Measurements from ENCODE around the gene ZFAND6.

DNA sequence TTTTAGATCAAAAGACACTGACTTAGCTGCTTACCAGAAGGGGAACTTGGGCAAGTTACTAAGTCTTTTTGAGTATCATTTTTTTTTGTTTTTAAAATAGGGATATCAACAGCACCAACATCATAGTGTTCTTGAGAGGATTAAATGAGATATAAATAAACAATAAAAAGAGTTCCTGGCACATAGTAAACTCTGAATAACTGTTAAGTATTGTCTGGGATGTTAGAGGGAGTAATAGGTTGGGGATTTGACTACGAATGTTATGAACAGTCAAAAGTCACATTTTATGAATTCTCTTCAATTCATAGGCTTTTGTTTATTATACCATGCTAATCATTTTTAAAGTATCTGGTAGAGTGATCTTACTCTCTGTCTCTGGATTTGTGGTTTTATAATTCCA, 55.5 kb downstream of the ZFAND6 start:
- TF ChIP-seq, protein P1, sequence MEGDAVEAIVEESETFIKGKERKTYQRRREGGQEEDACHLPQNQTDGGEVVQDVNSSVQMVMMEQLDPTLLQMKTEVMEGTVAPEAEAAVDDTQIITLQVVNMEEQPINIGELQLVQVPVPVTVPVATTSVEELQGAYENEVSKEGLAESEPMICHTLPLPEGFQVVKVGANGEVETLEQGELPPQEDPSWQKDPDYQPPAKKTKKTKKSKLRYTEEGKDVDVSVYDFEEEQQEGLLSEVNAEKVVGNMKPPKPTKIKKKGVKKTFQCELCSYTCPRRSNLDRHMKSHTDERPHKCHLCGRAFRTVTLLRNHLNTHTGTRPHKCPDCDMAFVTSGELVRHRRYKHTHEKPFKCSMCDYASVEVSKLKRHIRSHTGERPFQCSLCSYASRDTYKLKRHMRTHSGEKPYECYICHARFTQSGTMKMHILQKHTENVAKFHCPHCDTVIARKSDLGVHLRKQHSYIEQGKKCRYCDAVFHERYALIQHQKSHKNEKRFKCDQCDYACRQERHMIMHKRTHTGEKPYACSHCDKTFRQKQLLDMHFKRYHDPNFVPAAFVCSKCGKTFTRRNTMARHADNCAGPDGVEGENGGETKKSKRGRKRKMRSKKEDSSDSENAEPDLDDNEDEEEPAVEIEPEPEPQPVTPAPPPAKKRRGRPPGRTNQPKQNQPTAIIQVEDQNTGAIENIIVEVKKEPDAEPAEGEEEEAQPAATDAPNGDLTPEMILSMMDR (conservative IDR thresholded peaks at IDR 0.05; ENCODE audit: low read length), result no peak
- TF ChIP-seq EZH2phosphoT487 (IDR thresholded peaks at IDR 0.05; ENCODE audit: borderline replicate concordance), result no peak
